NK-92 (cell line): ENCODE results near the gene TASOR2.
A peak's percentile ranks its signal among the peaks of the same experiment; 100 is the strongest.

Experiments
- DNase-seq: peaks from one replicate; lab custom pipeline; 2025; ENCODE audit not compliant: unreplicated experiment; lab: John Stamatoyannopoulos, UW

The TASOR2 gene

GRCh38 chr10:5684318-5684970 is at the start of gene TASOR2:
Gene TASOR2 (plus strand): TSS chr10:5684838. CDS start chr10:5720643, 35,805 bp downstream.
- DNase-seq, result peak; percentile 74

- DNase-seq, result no peak
These were observed 49.7 kb upstream of the TASOR2 start for GRCh38 chr10:5634918-5635317.

- DNase-seq, result no peak
These were observed 46.1 kb upstream of the TASOR2 start for GRCh38 chr10:5638494-5638893.

GRCh38 chr10:5639066-5639465 is 45.6 kb upstream of the TASOR2 start:
- no peak for DNase-seq

GRCh38 chr10:5640036-5640435 is 44.6 kb upstream of the TASOR2 start:
- DNase-seq, result no peak

GRCh38 chr10:5640501-5640900 is 44.1 kb upstream of the TASOR2 start:
- no peak for DNase-seq

GRCh38 chr10:5641501-5641900 is 43.1 kb upstream of the TASOR2 start:
- DNase-seq, result no peak

- DNase-seq, result no peak
These were observed 41.1 kb upstream of the TASOR2 start for GRCh38 chr10:5643346-5644067.

- no peak for DNase-seq
These were observed 39.7 kb upstream of the TASOR2 start for GRCh38 chr10:5644930-5645329.

- no peak for DNase-seq
These were observed 39.3 kb upstream of the TASOR2 start for GRCh38 chr10:5645375-5645774.

GRCh38 chr10:5645944-5646617 is 38.6 kb upstream of the TASOR2 start:
- no peak for DNase-seq

- no peak for DNase-seq
These were observed 37.0 kb upstream of the TASOR2 start for GRCh38 chr10:5647507-5648240.

- no peak for DNase-seq
These were observed 35.9 kb upstream of the TASOR2 start for GRCh38 chr10:5648494-5649457.

GRCh38 chr10:5649746-5650145 is 34.9 kb upstream of the TASOR2 start:
- no peak for DNase-seq

- DNase-seq, result no peak
These were observed 33.8 kb upstream of the TASOR2 start for GRCh38 chr10:5650664-5651387.

- DNase-seq, result no peak
These were observed 33.3 kb upstream of the TASOR2 start for GRCh38 chr10:5651388-5651764.

- no peak for DNase-seq
These were observed 31.9 kb upstream of the TASOR2 start for GRCh38 chr10:5652746-5653145.

- DNase-seq, result no peak
These were observed 30.4 kb upstream of the TASOR2 start for GRCh38 chr10:5654218-5654755.

- no peak for DNase-seq
These were observed 29.5 kb upstream of the TASOR2 start for GRCh38 chr10:5655121-5655520.
